Nephron (organoid): ENCODE data around the gene KLC3.

Experiments used
- H3K27ac Mint-ChIP-seq, 3 experiments: 2 replicates each; pipeline ENCODE4 v1.8.0; 2020; ENCODE audit warnings: mixed read lengths in 3 of 3, mild to moderate bottlenecking in 2 of 3, moderate library complexity in 1 of 3
- H3K27me3 Mint-ChIP-seq: 2 replicates; pipeline ENCODE4 v1.8.0; 2021; ENCODE audit warnings: low read depth, mild to moderate bottlenecking, moderate library complexity, mixed read lengths
- H3K36me3 Mint-ChIP-seq: 2 replicates; pipeline ENCODE4 v1.8.0; 2020; ENCODE audit warnings: low read depth, mixed read lengths
- H3K4me1 Mint-ChIP-seq: 2 replicates; pipeline ENCODE4 v1.8.0; 2020; ENCODE audit warnings: mixed read lengths
- H3K4me3 Mint-ChIP-seq, 3 experiments: 2 replicates each; pipeline ENCODE4 v1.8.0; 2020; ENCODE audit warnings: mild to moderate bottlenecking in 3 of 3, mixed read lengths in 3 of 3, moderate library complexity in 2 of 3
- H3K9me3 Mint-ChIP-seq: 2 replicates; pipeline ENCODE4 v1.8.0; 2020; ENCODE audit warnings: mixed read lengths
- TF ChIP-seq, protein P1 (sequence below), 3 experiments: fragments of 200-600 bp; sonication (generic); IDR thresholded peaks; one replicate each; pipeline ENCODE4 v1.5.0; 2021; ENCODE audit warnings: antibody characterized with exemption in 3 of 3; ENCODE audit not compliant: unreplicated experiment in 3 of 3

Gene KLC3

DNA sequence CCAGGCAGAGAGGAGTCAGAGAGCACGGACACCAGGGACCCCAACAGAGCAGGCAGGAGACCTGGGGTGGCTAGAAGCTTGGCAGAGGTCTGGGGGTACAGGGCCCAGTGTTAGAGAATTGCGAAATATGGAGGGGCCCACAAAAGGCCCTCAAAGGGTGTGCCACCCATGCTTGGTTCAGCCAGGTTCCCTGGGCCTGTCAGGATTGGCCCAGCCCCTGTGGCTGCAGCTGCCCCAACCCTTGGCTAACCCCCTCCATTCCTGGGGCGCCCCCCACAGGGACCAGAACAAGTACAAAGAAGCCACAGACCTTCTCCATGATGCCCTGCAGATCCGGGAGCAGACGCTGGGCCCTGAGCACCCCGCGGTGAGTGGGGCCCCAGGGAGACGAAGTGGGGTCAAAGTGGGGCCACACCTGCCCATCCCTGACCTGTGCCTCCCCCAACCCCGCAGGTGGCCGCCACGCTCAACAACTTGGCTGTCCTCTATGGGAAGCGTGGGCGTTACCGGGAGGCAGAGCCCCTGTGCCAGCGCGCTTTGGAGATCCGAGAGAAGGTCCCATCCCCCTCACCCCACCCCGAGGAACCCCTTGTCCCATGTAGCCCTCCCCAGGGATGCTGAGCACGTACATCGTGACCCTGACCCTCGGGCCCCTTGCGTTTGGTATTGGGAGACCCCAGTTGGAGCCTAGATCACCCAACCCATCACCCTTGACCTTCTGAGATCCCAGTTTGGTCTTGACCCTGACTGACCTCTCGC lies 8.0 kb downstream of the KLC3 start:
- no peaks in the 10 kb centered on the region for H3K4me1 Mint-ChIP-seq
- no peak overlapping the region for H3K27ac Mint-ChIP-seq
- no peak overlapping the region for H3K4me3 Mint-ChIP-seq
- H3K36me3 Mint-ChIP-seq = peaks cover 5% of the 10 kb centered on the region
- H3K27me3 Mint-ChIP-seq = peaks cover 32% of the 10 kb centered on the region
- TF ChIP-seq, protein P1, sequence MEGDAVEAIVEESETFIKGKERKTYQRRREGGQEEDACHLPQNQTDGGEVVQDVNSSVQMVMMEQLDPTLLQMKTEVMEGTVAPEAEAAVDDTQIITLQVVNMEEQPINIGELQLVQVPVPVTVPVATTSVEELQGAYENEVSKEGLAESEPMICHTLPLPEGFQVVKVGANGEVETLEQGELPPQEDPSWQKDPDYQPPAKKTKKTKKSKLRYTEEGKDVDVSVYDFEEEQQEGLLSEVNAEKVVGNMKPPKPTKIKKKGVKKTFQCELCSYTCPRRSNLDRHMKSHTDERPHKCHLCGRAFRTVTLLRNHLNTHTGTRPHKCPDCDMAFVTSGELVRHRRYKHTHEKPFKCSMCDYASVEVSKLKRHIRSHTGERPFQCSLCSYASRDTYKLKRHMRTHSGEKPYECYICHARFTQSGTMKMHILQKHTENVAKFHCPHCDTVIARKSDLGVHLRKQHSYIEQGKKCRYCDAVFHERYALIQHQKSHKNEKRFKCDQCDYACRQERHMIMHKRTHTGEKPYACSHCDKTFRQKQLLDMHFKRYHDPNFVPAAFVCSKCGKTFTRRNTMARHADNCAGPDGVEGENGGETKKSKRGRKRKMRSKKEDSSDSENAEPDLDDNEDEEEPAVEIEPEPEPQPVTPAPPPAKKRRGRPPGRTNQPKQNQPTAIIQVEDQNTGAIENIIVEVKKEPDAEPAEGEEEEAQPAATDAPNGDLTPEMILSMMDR (IDR thresholded peaks at IDR 0.05; ENCODE audit: unreplicated experiment in 3 of 3) = no peak
- no peaks in the 10 kb centered on the region for H3K9me3 Mint-ChIP-seq

DNA sequence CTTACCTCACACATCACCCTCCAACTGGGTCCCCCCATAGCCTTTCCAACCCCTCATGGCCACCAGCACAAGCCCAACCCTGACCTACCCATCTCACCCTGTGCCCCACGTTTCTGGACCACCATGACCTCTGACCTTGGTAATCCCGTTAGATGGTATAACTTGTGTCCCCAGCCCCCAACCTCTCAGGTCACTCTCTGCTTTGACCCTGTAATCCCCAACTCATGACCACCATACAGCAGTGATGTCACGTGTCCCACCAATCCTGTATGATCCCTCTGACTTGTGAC lies 8.5 kb downstream of the KLC3 start:
- TF ChIP-seq, protein P1 (IDR thresholded peaks at IDR 0.05; ENCODE audit: unreplicated experiment in 3 of 3) = no peak
- no peak overlapping the region for H3K4me3 Mint-ChIP-seq
- peaks cover 9% of the 10 kb centered on the region for H3K36me3 Mint-ChIP-seq
- peaks cover 27% of the 10 kb centered on the region for H3K27me3 Mint-ChIP-seq
- H3K4me1 Mint-ChIP-seq = no peaks in the 10 kb centered on the region
- no peak overlapping the region for H3K27ac Mint-ChIP-seq
- no peaks in the 10 kb centered on the region for H3K9me3 Mint-ChIP-seq

DNA sequence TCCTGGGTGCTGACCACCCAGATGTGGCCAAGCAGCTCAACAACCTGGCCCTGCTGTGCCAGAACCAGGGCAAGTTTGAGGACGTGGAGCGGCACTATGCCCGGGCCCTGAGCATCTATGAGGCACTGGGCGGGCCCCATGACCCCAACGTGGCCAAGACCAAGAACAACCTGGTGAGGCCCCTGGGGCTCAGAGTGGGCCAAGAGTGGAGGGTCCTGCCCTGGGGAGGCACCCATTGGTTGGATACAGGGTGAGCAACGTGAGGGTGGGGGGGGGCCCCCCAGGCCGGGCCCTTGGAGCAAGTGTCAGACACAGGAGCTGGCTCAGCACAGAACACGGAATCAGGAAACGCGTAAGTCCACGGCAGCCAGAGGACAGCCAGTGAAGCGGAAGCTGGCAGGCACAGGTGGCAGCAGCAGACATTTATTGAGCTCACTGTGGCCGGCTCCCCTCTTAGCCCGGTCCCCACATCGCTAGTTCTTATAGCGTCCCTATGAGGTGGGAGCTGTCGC lies 8.9 kb downstream of the KLC3 start:
- TF ChIP-seq, protein P1 (IDR thresholded peaks at IDR 0.05; ENCODE audit: unreplicated experiment in 3 of 3) = no peak
- Mint-ChIP-seq H3K4me1 (no peaks in the 10 kb centered on the region), H3K36me3 (peaks cover 13% of the 10 kb centered on the region), H3K27me3 (peaks cover 23% of the 10 kb centered on the region), H3K27ac (no peak overlapping the region), H3K9me3 (no peaks in the 10 kb centered on the region), H3K4me3 (no peak overlapping the region)

DNA sequence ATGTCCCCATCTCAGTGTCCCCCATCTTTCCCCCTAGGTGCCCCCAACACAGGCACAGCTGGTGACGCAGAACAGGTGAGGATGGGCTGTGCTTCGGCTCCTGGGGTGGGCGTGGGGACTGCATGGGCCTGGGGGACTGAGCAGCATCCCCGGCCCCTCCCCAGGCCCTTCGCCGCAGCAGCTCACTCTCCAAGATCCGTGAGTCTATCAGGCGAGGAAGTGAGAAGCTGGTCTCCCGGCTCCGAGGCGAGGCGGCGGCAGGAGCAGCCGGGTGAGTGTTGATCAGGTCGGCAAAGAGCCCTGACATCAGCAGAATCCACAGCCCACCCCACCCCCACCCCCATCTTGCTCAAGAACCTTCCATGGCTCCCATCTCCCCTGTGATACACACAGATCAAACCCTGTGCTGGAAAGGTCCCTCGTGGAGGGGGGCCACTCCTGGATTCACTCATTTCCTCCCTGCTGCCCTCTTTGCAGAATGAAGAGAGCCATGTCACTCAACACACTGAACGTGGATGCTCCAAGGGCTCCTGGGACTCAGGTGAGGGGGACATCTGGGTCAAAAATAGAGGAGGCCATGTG lies 10.0 kb downstream of the KLC3 start:
- no peak overlapping the region for H3K27ac Mint-ChIP-seq
- TF ChIP-seq, protein P1 (IDR thresholded peaks at IDR 0.05; ENCODE audit: unreplicated experiment in 3 of 3) = no peak

DNA sequence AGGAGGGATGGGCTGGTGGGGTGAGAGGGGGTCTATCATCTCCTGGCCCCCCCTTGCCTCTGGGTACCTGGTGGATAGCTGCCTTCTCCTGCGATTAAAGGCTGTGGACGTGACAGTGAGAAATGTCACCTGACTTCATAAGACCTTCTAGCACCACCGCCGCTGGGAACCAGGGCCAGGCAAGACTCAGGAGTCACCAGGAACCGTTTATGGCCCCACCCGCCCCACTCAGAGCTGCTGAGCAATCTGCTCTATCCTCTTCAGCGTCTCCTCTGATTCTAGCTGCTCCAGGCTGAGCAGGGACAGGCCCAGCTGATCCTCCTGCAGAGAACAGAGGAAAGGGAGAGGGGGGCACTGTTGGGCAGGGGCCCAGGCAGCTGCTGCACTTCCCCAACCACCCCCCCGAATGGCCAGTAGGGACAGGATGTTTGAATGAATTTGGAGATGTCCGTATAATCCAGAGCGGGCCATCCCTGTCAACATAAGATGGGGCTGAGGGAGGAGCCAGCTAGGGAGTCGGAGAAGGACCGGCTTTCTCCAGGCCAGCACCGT lies 10.9 kb downstream of the KLC3 start:
- Mint-ChIP-seq H3K9me3 (no peaks in the 10 kb centered on the region), H3K27ac (no peak overlapping the region), H3K27me3 (peaks cover 10% of the 10 kb centered on the region), H3K4me3 (no peak overlapping the region), H3K36me3 (peaks cover 28% of the 10 kb centered on the region), H3K4me1 (no peaks in the 10 kb centered on the region)
- TF ChIP-seq, protein P1 (IDR thresholded peaks at IDR 0.05; ENCODE audit: unreplicated experiment in 3 of 3) = no peak

More for the DNA sequence above, 10.0 kb downstream of the KLC3 start:
- no peaks in the 10 kb centered on the region for H3K9me3 Mint-ChIP-seq
- H3K27me3 Mint-ChIP-seq = peaks cover 18% of the 10 kb centered on the region
- H3K4me3 Mint-ChIP-seq = no peak overlapping the region
- H3K36me3 Mint-ChIP-seq = peaks cover 19% of the 10 kb centered on the region
- H3K4me1 Mint-ChIP-seq = no peaks in the 10 kb centered on the region
